Measurements from ENCODE around the gene PTX4.

The PTX4 gene

DNA sequence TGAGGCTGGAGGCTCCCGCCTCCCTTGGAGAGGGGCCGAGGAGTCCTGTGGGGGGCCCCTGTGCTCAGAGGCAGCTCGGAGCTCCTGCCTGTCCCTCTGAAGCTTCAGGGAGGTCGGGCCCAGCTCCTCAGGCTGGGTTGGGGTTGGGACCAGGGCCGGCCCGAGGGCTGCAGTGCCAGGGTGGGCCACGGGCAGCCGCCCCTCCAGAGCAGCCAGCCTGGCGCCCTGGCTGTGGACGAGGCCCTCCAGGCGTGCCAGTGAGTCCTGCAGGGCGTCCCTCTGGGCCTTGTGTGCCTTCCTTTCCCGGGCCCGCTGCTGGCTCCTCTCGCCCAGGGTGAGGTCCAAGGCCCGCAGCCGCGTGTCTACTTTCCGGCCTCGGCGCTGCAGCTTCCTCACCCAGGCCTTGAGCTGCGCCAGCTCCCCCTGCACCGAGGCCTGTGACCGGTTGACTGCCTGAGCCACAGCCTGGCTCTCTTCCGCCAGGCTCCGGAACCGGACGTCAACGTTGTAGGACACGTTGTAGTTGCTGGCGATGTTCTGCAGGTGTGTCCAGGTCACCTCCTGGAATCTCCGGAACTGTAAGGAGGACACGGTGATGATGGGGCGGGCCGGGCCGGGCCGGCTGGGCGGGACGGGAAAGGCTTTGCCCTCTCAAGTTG, 1.2 kb downstream of the PTX4 start:
- Histone ChIP-seq H3K9ac (ENCODE audit: low read length) (no peak overlapping the region), H3K36me3 (ENCODE audit: low read length) (no peaks in the 10 kb centered on the region), H3K9me2 (replicated peaks; ENCODE audit: insufficient read depth, low read length) (no peaks in the 10 kb centered on the region), H3K4me2 (ENCODE audit: low read depth, low read length, poor library complexity, severe bottlenecking) (no peak overlapping the region), H3K79me2 (ENCODE audit: insufficient read depth, low read length) (no peaks in the 10 kb centered on the region), H3F3A (ENCODE audit: insufficient read depth) (no peaks in the 10 kb centered on the region), H3K9me3 (ENCODE audit: insufficient read depth, low read length) (no peaks in the 10 kb centered on the region), H3K27me3 (ENCODE audit: low read length) (no peaks in the 10 kb centered on the region), H2AFZ (ENCODE audit: low read depth, low read length, severe bottlenecking) (no peak overlapping the region), H3K27ac (ENCODE audit: low read depth, low read length) (no peak overlapping the region), H3K4me3 (ENCODE audit: insufficient read depth, low read length, poor library complexity, severe bottlenecking) (no peak overlapping the region), H4K20me1 (ENCODE audit: low read depth, low read length) (no peaks in the 10 kb centered on the region)
- TF ChIP-seq EZH2phosphoT487 (conservative IDR thresholded peaks at IDR 0.05; ENCODE audit: low read length) = no peak
- TF ChIP-seq, protein P1, sequence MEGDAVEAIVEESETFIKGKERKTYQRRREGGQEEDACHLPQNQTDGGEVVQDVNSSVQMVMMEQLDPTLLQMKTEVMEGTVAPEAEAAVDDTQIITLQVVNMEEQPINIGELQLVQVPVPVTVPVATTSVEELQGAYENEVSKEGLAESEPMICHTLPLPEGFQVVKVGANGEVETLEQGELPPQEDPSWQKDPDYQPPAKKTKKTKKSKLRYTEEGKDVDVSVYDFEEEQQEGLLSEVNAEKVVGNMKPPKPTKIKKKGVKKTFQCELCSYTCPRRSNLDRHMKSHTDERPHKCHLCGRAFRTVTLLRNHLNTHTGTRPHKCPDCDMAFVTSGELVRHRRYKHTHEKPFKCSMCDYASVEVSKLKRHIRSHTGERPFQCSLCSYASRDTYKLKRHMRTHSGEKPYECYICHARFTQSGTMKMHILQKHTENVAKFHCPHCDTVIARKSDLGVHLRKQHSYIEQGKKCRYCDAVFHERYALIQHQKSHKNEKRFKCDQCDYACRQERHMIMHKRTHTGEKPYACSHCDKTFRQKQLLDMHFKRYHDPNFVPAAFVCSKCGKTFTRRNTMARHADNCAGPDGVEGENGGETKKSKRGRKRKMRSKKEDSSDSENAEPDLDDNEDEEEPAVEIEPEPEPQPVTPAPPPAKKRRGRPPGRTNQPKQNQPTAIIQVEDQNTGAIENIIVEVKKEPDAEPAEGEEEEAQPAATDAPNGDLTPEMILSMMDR (IDR thresholded peaks at IDR 0.05; ENCODE audit: insufficient read depth, low read length, poor library complexity, severe bottlenecking) = no peak

DNA sequence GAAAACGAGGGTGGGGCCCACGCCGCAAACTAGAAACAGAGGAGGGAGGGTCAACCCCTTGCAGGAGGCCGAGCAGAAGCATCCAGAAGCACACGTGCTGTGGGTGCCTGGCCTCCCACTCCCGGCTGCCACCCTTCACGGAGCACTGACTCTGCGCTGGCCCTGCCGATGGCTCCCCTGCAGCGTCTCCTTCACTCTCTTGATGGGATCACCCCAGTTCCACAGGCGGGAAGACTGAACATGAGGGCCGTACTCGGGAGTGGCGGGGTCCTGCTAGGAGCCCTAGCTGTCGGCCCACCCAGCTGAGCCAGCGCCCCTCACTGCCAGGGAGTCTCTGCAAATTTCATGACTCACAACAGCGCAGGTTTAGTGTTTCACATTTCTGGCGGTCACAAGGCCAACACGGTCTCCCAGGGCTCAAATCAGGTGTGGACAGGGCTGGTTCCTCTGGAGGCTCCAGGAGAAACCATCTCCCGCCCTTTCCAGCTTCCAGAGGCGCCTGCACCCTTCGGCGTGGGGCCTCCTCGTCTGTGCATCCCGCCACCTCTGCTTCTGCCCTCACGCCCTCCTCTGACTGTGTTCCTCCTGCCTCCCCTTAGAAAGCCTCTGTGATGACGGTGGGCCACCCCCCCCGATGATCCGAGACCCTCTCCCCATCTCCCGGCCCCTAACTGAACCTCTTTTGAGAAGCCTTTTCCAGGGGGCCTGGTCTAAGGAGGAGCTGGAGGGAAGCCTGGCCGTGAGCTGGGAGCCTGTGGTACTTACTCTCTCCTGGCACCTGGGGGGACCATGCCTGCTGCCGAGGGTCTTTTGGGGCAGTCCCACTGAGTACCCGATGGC, 2.0 kb downstream of the PTX4 start:
- Histone ChIP-seq H3K27me3 (ENCODE audit: low read length) (no peaks in the 10 kb centered on the region), H2AFZ (ENCODE audit: low read depth, low read length, severe bottlenecking) (no peak overlapping the region), H3K9me3 (ENCODE audit: insufficient read depth, low read length) (no peaks in the 10 kb centered on the region), H3K9ac (ENCODE audit: low read length) (no peak overlapping the region), H4K20me1 (ENCODE audit: low read depth, low read length) (no peaks in the 10 kb centered on the region), H3K4me3 (ENCODE audit: insufficient read depth, low read length, poor library complexity, severe bottlenecking) (no peak overlapping the region), H3K27ac (ENCODE audit: low read depth, low read length) (no peak overlapping the region), H3K79me2 (ENCODE audit: insufficient read depth, low read length) (no peaks in the 10 kb centered on the region), H3F3A (ENCODE audit: insufficient read depth) (no peaks in the 10 kb centered on the region), H3K4me2 (ENCODE audit: low read depth, low read length, poor library complexity, severe bottlenecking) (no peak overlapping the region), H3K9me2 (replicated peaks; ENCODE audit: insufficient read depth, low read length) (no peaks in the 10 kb centered on the region), H3K36me3 (ENCODE audit: low read length) (no peaks in the 10 kb centered on the region)
- TF ChIP-seq EZH2phosphoT487 (conservative IDR thresholded peaks at IDR 0.05; ENCODE audit: low read length) = no peak
- TF ChIP-seq, protein P1 (IDR thresholded peaks at IDR 0.05; ENCODE audit: insufficient read depth, low read length, poor library complexity, severe bottlenecking) = no peak

DNA sequence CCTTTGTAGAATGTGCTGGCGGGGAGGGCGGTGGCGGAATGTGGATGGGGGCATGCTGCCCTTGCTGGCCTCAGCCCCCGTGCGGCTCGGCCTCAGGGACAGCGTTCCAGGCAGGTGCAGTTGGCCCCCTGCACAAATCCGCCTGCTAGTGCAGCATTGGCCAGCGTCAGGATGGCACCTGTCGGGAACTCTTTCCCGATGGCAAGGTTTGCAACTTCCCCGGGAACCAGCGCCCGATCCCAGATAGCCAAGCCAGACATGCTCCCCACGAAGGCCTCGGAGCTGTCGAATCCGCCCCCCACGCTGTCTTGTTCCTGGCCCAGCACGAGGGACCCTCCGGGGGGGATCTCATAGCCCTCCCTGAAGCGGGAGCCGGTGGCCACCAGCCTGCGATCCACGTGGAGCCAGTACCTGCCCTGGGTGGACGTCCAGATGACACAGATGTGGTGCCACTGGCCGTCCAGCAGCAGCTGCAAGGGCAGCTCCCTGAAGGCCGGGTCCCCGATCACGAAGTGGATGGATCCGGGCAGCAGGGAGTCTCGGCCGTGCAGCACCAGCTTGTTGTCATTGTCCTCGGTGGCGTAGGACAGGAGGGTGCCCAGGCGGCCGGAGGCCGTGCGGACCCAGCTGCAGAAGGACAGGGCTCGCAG, 2.8 kb downstream of the PTX4 start:
- H2AFZ ChIP-seq (ENCODE audit: low read depth, low read length, severe bottlenecking) = no peak overlapping the region
- H4K20me1 ChIP-seq (ENCODE audit: low read depth, low read length) = no peaks in the 10 kb centered on the region
- H3K36me3 ChIP-seq (ENCODE audit: low read length) = no peaks in the 10 kb centered on the region
- H3F3A ChIP-seq (ENCODE audit: insufficient read depth) = no peaks in the 10 kb centered on the region
- no peaks in the 10 kb centered on the region for H3K79me2 ChIP-seq (ENCODE audit: insufficient read depth, low read length)
- H3K9me3 ChIP-seq (ENCODE audit: insufficient read depth, low read length) = no peaks in the 10 kb centered on the region
- TF ChIP-seq, protein P1 (IDR thresholded peaks at IDR 0.05; ENCODE audit: insufficient read depth, low read length, poor library complexity, severe bottlenecking) = no peak
- no peak for TF ChIP-seq EZH2phosphoT487 (conservative IDR thresholded peaks at IDR 0.05; ENCODE audit: low read length)
- no peak overlapping the region for H3K4me2 ChIP-seq (ENCODE audit: low read depth, low read length, poor library complexity, severe bottlenecking)
- no peaks in the 10 kb centered on the region for H3K27me3 ChIP-seq (ENCODE audit: low read length)
- no peak overlapping the region for H3K27ac ChIP-seq (ENCODE audit: low read depth, low read length)
- H3K9me2 ChIP-seq (replicated peaks; ENCODE audit: insufficient read depth, low read length) = no peaks in the 10 kb centered on the region
- H3K9ac ChIP-seq (ENCODE audit: low read length) = no peak overlapping the region
- H3K4me3 ChIP-seq (ENCODE audit: insufficient read depth, low read length, poor library complexity, severe bottlenecking) = no peak overlapping the region

All from SU-DHL-6 (cell line).